Activated CD8-positive, alpha-beta memory T cell treated with anti-CD3 and anti-CD28 coated beads for 4 hours (primary cell): ENCODE results near the gene HLA-A.
A peak's percentile ranks its signal among the peaks of the same experiment; 100 is the strongest.
"Not testable (repeated sequence)": the region's sequence is repeated elsewhere in the genome, so short reads cannot be mapped to it uniquely, and the experiment has no call there.

Source experiments
- DNase-seq, 2 donors: peaks; one replicate each; pipeline ENCODE4 v3.0.0-alpha.2; 2020; ENCODE audit warnings: low read depth in 2 of 2

HLA-A gene

DNA sequence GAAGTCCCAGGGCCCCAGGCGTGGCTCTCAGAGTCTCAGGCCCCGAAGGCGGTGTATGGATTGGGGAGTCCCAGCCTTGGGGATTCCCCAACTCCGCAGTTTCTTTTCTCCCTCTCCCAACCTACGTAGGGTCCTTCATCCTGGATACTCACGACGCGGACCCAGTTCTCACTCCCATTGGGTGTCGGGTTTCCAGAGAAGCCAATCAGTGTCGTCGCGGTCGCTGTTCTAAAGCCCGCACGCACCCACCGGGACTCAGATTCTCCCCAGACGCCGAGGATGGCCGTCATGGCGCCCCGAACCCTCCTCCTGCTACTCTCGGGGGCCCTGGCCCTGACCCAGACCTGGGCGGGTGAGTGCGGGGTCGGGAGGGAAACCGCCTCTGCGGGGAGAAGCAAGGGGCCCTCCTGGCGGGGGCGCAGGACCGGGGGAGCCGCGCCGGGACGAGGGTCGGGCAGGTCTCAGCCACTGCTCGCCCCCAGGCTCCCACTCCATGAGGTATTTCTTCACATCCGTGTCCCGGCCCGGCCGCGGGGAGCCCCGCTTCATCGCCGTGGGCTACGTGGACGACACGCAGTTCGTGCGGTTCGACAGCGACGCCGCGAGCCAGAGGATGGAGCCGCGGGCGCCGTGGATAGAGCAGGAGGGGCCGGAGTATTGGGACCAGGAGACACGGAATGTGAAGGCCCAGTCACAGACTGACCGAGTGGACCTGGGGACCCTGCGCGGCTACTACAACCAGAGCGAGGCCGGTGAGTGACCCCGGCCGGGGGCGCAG is at the start of gene HLA-A:
TSS of gene HLA-A (plus strand) at position 258 of the 778 bp plus-strand sequence. CDS start at position 280, 22 bp downstream.
- DNase-seq = peak; percentile 88 to 94

DNA sequence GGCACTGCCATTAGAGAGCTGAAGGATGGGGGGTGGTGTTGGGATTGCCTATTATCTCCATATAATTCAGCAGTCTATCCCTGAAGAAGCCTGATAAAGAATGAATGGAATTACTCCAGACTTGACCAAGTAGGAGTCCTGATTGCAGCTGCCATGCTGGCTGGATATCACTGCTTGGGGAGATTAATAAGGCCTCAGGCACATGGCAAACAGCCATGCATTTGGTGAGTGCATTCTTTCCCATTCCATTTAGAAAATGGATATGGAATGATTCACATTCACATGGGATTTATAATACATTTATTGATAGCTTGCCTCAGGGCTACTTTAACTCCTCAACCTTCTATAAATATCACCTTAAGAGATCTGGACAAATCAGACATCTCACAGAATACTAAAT is 49.6 kb upstream of the HLA-A start:
- no peak for DNase-seq

DNA sequence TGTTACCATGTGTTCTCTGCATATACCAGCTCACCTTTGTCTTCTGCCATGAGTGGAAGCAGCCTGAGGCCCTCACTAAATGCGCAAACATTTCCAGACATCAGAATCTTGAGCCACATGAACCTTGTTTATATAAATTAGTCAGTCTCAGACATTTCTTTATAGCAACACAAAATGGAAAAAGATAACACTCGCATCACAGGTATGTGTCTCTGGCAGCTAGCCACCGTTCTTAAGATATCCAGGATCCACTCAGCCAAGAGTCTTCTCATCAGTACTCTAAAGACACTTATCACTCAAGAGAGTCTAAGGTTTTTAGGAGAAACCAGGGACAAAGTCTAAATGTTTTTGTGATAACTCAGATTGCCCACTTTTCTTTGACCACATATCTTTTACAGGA is 43.1 kb upstream of the HLA-A start:
- no peak for DNase-seq

DNA sequence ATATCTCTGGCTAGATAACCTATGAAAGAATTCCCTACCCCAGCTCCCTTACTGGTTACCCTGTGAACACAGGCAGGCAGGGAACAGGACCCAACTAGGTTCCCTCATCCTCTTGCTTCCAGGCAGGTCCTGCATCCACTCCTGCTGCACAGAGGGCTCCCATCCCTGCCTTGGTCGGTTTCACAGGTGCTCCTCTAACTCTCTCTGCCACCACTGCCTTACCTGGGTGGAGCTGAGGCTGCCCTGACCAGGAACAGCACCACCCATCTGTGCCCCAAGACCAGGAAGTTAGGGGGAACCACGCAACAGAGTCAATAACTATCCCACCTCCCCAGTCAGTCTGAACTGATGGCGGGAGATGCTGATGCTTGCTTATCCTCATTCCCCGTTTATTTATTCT is 37.0 kb upstream of the HLA-A start:
- no peak for DNase-seq

DNA sequence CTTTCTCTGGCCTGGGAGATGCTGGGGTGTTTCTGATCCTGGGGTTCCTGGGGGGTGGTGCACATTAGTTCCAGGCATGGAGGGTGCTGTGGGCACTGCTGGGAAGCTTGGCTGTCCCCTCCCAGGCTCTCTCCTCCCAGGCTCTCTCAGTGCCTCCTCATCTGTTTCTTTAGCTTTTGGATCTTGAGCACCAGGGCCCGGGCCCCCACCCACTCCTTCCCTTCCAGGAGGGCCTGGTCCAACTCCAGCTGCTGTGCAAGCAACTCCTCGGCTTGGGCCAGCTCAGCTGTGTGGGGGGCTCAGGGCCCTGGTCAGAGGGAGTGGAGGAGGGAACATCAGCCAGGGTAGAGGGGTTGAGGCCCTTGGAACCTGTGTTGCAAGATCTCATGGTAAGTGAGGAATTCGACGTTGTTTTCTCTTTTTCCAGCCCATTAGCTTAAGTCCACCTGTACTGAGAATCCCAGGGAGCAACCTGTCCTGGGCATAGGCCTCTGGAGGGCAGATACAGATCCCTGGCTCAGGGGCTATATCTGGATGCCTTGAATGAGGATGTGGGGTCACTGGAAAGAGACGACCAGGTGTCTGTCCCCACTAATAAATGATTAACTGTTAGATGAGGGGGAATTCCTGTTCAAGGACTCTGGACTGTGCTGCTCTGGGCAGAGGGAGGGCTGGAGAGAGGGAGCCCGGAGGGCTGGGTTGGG is 34.5 kb upstream of the HLA-A start:
- DNase-seq = no peak

DNA sequence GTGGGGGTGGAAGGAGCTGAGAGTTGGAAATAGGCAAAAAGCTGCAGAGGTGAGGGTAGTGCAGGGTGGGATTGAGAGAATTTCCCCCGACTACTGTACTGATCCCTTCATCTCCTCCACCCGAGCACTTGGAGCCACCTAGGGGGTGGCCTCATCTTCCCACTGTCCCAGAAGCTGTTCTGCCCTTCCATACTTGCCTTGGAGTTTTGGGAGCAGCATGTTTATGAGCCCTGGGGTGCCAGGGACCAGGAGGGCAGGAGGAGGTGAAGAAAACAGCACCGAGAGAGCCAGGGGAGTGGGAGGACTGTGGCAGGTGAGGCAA is 34.0 kb upstream of the HLA-A start:
- DNase-seq = no peak

DNA sequence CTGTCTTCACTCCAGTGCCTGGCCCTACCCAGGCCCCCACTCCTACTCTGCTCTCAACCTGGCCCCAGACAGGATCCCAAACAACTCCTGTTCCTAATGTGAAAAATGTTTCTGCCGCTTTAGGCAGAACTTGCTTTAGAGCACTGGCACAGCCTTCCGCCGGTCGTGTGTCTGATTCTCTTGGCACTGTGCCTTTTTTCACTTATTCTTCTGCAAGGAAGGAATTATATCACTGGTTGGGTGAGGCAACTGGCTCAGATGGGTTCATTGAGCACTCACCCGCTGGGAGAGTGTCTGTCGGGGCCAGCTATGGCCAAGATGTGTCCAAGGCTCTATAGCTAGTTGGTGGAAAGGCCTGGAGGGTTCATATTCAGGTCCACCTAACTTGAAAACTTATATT is 33.6 kb upstream of the HLA-A start:
- DNase-seq = no peak

DNA sequence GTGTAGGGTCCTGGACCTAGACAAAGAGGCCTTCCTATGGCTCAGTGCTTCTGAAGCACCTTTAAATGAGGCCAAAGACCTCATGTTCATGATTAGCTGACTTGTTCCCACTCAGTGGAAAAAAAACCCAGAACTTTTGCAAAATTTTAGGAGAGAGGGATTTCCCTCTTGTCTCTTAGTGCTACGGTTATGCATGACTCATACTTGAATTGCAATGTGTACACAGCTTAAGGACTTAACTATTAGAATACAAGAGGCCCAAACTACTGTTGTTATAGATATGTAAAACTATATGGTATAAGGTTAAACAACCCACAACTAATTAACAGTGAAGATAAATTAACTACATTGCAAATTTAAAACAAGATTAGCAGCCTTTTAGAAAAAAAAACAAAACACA is 32.3 kb upstream of the HLA-A start:
- DNase-seq = no peak

DNA sequence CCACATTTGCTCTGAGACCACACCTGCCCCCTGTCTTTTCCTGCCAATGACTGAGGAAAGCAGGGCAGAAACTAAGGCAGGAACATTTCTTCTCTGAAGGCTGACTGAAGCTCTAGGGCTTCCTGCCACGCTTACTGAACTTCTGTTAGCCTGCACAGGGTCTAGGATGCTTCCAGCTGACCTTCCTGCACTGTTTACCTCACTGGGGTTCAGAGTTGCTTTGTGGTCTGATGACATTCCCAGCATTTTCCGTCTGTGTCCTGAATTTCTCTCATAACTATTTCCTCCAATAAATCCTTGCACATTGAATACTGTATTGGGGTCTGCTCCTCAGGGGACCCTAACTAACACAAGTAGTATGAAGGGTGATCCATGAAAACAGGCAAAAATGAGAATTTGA is 29.5 kb upstream of the HLA-A start:
- no peak for DNase-seq

DNA sequence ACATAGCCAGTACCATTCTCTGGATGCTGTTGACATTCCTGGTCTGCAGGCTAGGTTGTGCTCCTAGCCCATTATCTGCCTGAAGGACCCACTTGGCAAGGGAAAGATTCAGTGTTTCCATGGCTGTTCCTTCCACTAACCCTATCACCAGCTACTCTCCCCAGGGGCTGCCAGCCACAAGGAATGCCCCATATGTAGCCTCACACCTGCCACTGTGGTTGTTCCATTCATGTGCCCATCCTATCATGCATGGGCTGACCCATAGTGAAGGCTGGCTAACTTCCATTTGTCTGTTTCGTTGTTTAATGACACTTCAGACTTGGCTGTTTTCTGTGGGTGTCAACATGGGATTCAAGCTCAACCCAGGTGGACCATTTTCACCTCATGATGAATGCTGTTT is 25.6 kb upstream of the HLA-A start:
- DNase-seq = no peak

DNA sequence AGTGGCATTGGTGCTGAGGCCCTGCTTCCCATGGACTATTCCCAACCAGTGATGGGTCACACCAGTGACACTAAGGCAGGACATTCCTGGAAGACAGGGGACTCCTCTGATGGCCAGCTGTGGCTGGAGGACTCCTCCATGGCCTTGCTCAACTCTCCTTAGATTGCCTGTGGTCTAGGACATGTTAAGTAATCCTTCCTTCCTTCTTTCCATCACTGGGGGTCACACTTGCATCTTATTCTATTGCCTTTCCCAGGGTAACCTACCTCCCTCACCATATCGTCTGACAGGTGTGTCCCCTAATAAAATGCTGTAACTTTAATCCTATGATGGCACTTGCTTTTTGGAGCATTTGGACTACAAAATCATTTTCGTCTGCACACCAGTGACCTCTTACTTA is 24.5 kb upstream of the HLA-A start:
- DNase-seq = no peak

DNA sequence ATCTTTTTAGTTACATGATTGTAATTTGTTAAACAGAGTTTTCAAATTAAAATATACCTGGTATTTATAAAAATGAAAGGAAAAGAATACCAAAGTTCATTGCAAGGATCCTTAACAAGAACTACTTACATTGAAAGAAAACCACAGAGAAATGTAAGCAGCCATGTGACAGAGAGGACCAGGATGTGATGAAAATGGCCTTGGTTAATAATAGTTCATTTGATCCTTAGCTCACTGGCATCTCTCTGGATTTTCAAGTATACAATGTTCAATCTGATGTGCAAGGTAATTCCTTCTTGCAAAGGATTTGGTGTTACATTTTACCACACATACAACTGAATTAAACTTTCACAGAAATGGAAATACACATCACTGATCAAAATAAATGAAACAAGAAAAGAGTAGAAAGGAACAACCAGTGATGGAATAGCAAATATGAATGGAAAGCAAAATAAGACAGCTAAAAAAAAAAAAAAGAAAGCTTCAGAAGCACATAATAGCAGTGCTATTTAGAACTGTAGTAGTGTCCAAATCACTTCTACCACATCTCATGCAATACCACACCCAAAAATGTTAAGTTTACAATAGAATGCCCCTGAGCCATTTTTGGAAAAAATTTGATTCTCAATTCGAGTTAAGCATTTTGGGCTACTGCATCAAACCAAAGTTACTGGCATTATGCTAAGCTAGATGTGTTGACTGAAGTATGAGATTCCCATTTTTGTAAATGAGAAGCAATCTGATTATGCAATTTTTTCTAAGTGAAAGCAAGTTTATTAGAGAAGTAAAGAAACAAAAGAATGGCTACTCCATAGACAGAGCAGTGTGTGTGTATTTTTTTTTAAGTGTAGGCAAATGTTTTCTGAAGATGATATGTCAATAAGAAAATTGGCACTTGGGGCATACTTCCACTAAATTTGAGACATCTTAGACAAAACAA is 22.6 kb upstream of the HLA-A start:
- no peak for DNase-seq

DNA sequence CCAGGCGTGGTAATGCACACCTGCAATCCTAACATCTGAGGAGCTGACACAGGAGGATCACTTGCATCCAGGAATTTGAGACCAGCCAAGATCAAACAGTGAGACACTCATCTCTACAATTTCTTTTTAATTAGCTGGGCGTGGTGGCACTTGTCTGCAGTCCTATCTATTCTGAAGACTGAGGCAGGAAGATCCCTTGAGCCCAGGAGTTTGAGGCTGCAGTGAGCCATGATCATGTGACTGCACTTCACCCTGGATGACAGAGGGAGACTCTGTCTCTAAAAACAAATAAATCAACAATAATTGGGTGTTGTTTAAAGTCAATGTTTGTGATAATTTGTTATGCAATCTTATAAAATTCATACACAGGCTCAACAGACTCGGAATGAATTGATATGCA is 18.0 kb upstream of the HLA-A start:
- no peak for DNase-seq

DNA sequence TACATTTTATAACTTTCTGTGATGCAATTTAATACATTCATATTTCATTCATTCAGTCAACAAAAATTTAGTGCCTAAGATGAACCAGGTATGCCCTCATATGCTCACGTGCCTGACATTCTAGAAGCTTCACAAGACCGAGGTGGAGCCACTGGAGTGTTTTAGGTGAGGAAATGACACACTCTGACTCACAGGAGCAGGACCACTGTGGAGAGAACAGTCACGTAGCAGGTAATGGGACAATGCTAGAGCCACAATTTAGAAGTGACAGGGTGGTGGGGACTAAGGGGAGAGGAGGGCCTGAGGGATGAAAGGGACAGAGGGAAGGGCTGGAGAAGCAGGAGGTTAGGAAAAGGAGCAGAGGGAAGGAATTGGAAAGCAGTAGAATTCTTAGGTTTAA is 17.6 kb upstream of the HLA-A start:
- DNase-seq = no peak

DNA sequence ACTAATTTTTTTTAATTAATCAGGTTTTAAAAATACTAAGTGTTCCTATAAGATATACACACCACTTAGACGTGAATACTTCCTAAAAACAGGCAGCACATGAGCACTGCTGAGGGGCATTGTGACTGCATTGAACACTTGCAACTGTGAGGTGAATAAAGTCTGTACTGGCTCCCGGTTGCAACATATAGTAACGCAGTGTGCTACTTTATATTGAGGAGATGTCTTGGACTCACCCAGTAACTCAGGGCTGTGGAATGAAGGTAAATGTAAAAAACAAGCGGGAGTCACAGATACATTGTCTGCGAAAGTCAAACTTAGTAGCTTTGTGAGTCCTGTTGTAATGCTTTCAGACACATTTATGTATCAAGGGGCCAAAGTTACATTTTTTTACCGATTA is 17.0 kb upstream of the HLA-A start:
- DNase-seq = no peak

DNA sequence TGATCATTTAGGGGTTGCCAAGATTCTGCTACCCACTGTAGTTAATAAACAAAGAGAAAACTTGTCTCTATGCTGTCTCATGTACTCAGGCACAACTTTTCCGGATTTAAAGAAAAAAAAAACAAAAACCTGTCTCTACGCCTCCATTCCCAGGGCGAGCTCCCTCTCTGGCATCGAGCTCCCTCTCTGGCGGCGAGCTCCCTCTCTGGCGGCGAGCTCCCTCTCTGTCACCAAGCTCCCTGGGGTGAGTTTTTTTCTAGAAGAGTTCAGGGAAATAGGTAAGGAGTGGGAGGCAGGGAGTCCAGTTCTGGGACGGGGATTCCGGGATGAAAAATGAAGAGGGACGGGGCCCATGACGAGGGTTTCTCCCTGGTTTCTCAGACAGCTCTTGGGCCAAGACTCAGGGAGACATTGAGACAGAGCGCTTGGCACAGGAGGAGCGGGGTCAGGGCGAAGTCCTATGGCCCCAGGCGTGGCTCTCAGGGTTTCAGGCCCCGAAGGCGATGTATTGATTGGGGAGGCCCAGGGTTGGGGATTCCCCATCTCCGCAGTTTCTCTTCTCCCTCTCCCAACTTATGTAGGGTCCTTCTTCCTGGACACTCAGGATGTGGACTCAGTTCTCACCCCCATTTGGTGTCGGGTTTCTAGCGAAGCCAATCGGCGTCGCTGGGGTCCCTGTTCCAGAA is 16.5 kb upstream of the HLA-A start:
- no peak for DNase-seq

DNA sequence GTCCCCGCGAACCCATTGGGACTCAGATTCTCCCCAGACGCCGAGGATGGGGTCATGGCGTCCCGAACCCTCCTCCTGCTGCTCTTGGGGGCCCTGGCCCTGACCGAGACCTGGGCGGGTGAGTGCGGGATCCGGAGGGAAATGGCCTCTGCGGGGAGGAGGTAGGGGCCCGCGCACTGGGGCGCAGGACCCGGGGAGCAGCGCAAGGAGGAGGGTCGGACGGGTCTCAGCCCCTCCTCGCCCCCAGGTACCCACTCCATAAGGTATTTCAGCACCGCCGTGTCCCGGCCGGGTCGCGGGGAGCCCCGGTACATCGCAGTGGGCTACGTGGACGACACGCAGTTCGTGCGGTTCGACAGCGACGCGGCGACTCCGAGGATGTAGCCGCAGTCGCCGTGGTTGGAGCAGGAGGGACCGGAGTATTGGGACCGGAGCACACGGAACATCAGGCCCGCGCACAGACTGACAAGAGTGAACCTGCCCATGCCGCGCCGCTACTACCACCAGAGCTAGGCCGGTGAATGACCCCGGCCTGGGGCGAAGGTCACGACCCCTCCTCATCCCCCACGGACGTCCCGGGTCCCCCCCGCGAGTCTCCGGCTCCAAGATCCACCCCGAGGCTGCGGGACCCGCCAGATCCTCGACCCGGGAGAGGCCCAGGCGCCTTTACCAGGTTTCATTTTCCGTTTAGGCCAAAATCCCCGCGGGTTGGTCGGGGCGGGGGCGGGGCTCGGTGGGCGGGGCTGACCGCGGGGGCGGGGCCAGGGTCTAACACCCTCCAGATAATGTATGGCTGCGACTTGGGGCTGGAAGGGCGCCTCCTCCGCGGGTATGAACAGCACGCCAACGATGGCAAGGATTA is 15.7 kb upstream of the HLA-A start:
- DNase-seq = peak in 1 of 2 donors; percentile 81

DNA sequence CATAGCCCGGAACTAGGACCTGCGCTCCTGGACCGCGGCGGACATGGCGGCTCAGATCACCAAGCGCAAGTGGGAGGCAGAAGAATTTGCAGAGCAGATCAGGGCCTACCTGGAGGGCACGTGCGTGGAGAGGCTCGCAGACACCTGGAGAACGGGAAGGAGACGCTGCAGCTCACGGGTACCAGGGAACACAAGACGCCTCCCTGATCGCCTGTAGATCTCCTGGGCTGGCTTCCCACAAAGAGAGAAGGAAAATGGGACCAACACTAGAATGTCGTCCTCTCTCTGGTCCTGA is 15.1 kb upstream of the HLA-A start:
- no peak for DNase-seq

DNA sequence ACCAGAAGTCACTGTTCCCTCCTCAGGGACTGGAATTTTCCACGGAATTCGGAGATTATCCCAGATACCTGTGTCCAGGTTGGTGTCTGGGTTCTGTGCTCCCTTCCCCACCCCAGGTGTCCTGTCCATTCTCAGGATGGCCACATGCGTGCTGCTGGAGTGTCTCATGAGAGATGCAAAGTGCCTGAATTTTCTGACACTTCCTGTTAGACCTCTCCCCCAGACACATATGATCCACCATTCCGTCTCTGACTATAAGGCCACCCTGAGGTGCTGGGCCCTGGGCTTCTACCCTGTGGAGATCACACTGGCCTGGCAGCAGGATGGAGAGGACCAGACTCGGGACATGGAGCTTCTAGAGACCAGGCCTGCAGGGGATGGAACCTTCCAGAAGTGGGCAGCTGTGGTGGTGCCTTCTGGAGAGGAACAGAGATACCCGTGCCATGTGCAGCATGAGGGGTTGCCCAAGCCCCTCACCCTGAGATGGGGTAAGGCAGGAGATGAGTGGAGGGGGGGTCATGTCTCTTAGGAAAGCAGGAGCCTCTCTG is 14.4 kb upstream of the HLA-A start:
- DNase-seq = no peak

DNA sequence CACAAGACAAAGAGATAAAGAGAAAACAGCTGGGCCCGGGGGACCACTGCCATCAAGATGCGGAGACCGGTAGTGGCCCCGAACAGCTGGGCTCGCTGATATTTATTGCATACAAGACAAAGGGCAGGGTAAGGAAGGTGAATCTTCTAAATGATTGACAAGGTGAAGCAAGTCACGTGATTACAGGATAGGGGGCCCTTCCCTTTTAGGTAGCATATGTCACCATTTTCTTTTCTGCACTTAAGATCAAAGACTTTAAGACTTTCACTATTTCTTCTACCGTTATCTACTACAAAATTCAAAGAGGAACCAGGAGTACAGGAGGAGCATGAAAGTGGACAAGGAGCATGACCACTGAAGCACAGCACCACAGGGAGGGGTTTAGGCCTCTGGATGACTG is 12.3 kb upstream of the HLA-A start:
- DNase-seq = not testable (repeated sequence)

DNA sequence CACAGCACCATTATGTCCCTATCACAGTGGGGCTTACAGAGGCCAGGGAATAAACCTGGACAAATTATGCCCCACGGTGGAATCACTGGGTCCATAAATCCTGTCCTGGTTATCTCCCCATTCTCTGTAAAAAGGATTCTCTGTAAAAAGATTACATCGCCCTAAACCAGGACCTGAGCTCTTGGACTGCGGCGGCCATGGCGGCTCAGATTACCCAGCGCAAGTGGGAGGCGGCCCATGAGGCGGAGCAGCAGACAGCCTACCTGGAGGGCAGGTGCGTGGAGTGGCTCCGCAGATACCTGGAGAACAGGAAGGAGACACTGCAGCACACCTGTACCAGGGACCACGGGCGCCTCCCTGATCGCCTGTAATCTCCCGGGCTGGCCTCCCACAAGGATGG is 8.4 kb upstream of the HLA-A start:
- no peak for DNase-seq
